HG03565 (cell line): ENCODE data around the gene EXT2.

Experiments
- ATAC-seq: cut with Tn5 transposase; IDR thresholded peaks from one replicate; pipeline ENCODE4 v1.9.1; 2021; ENCODE audit warnings: mild to moderate bottlenecking, moderate library complexity; ENCODE audit not compliant: unreplicated experiment

Gene EXT2

DNA sequence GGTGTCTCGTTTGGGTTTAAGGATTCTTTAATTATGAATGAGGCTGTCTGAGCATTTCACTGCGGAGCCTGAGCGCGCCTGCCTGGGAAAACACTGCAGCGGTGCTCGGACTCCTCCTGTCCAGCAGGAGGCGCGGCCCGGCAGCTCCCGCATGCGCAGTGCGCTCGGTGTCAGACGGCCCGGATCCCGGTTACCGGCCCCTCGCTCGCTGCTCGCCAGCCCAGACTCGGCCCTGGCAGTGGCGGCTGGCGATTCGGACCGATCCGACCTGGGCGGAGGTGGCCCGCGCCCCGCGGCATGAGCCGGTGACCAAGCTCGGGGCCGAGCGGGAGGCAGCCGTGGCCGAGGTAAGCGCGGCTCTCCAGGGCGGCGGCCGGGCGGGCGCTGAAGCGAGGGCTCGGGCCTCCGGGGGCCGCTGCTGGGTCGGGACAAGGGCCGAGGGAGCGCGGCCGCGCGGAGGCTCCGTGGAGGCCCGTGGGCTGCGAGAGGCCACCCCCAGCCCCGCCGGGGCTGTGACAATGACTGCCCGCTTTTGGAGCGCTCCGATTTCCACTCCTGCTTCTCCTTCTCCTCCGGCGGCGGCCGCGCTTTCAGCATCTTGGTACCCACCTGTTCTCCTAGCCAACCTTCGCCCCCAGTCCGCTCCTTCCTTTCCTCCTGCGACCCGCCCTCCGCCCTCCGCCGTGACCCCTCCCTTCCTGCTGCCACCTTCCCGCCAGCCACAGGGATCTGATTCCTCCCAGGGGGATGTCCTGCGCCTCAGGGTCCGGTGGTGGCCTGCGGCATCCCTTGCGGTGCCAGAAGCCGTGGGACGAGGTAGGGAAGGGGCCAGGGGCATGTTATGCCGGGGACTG is at the start of gene EXT2:
TSS of gene EXT2 (plus strand) at position 173 of the 854 bp plus-strand sequence. CDS start 12,035 bp downstream, outside the sequence.
- peak; percentile 90 for ATAC-seq

DNA sequence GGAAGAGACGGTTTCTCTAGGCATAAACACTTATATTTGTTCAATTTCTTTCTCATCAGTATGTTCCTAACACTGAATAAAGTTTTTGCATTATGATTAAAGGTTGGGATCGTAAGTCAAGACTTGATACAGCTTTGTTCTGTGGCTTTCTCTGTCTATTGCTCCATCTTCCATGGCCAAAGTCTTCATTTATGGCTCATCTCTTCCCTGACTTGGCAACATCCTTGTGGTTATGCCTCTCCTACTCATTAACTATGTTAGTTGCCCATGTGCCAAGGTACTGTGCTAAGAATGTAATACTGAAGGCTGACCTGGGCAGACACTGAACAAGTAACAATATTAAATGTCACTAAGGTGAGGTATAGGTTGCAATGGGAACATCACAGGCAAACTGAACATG is 49.3 kb upstream of the EXT2 start:
- no peak for ATAC-seq

GRCh38 chr11:44047298-44047697 is 48.2 kb upstream of the EXT2 start:
- no peak for ATAC-seq

GRCh38 chr11:44047931-44048431 is 47.5 kb upstream of the EXT2 start, which contains the start of gene ACCSL:
Gene ACCSL, plus strand, starts transcription at chr11:44047981. Its CDS starts 56 bp downstream, at chr11:44048037.
- ATAC-seq = no peak

DNA sequence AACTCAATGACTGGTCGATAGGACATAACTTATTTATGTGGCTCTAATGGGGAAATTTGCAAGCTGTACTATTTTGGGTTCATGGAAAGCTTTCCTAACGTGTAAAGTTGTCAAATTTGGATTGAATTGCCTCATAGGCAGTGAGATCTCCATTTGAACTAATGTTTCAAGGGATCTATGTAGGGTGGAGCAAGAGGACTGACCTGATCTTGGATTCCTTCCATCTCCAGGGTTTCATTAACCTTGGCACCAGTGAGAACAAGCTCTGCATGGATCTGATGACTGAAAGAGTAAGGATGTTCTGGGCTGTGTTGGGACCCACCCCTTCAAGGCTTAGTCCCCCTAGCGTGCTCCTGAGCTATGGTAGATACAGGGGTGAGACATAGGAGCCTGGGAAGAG is 45.6 kb upstream of the EXT2 start:
- ATAC-seq = no peak

GRCh38 chr11:44051171-44051570 is 44.3 kb upstream of the EXT2 start:
- no peak for ATAC-seq

DNA sequence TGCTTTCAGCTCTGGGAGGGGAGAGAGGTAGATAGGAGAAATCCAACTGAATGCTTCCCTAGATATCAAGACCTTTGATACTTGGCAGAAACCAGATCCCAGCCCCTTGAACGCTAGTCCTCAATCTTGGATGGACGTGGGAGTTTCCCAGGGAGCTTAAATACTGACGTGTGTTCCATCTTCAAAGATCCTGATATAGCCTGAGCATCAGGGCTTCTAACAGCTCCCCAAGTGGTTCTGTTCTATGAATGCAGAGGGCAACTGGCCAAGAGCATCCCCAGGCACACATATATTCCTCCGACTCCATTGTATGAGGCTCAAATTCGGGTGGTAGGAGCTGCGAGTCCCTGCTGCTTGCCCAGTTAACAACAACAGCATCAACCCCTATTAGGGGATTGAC is 38.1 kb upstream of the EXT2 start:
- ATAC-seq = no peak

GRCh38 chr11:44058275-44058674 is 37.2 kb upstream of the EXT2 start:
- no peak for ATAC-seq

GRCh38 chr11:44065161-44065661 is 30.3 kb upstream of the EXT2 start:
- no peak for ATAC-seq

DNA sequence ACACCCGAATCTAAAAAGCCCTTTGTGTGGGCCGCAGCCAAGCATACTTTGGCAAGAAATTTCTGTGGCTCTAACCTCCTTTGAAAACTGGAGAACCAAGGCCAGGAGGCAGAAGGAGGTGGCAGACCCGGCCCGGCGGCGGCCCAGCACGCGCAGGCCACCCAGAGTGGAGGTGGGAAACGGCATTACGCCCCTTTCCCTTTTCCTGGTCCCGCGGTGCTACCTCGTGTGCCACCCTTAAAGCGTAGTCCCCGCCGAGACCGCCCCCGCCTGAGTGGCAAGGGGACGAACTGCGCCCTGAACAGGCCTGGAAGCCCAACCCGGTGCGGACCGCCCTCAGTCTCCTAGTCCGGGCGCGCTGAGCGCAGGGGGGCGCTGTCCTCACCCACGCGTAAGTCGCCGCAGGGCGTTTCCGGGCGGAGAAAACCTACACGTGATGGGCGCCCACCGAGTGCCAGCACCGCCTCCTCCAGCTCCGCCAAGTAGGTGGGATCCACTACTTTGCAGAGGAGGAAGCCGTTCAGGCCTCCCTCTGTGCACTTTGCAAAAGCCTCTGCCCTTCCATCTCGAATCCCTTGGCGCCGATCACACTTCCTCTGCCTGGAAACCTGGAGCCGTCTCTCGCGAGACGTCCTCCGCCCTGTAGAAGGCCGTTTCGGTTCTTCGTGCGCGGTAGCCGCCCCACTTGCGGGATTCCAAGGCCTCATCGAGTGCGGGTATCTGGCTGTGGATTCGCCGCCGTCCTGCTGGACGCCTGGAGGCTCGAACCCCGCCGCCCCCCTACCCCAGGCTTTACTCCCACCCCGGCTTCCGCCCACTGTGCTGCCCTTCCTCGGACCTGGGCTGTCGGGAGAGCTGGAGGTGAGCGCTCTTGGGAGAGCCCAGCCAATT is 29.4 kb upstream of the EXT2 start, which contains the start of gene ACCS:
TSS of gene ACCS (plus strand) at position 430 of the 891 bp plus-strand sequence. CDS start 1,358 bp downstream, outside the sequence.
- ATAC-seq = peak; percentile 93

- no peak for ATAC-seq
Observed at GRCh38 chr11:44066732-44067141, 28.7 kb upstream of the EXT2 start.

- no peak for ATAC-seq
Observed at GRCh38 chr11:44067266-44067665, 28.2 kb upstream of the EXT2 start.

DNA sequence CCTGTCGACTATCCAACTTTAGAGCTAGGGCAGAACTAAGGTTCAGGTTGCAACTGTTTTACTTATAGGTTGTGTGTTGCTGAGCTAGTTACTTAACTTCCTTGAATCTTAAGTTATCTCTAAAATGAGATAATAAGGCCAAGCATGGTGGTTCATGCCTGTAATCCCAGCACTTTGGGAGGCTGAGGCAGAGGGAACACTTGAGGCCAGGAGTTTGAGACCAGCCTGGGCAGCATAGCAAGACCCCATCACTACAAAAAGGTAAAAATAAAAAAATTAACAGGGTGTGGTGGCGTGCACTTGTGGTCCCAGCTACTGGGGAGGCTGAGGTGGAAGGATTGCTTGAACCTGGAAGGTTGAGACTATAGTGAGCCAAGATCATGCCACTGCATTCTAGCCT is 27.3 kb upstream of the EXT2 start:
- ATAC-seq = no peak

- no peak for ATAC-seq
Observed at GRCh38 chr11:44071157-44071556, 24.3 kb upstream of the EXT2 start.

DNA sequence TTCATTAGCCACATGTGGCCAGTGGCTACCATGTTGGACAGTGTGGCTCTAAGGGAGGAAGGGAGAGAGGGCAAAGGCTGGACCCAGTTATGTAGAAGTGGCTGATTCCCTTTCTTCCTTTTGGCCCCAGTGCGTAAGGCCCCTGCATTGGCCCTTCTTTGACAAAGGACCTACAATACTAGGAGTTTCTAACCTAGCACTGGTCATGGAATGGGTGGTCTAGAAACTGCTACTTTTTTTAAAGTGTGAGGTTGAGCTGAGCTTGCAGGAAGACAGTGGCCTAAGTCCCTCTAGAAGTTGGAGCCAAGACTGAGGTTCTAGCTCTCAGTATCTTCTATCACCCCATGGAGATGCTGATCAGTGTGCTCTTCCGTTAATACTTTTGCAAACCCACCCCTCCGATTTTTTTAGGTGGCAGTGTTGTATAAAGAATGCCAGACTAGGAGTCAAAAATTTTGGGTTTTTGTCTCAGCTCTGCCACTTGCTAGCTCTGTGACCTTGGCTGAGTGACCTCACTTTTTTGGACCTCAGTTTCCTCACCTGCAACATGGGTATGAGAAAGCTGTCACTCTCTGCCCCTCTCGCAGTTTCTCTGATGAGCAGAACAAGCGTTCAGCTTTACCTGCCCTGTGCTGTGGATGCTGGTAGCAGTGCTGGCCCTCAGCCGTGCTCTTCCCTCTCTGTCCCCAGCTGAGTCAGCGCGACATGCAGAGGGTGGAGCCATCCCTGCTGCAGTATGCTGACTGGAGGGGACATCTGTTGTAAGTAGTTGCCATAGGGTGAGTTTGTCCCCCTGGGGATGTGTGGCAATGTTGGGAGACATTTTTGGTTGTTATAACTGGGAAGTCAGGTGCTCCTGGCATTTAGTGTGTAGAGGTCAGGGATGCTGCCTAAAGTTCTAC is 22.5 kb upstream of the EXT2 start:
- ATAC-seq = no peak

DNA sequence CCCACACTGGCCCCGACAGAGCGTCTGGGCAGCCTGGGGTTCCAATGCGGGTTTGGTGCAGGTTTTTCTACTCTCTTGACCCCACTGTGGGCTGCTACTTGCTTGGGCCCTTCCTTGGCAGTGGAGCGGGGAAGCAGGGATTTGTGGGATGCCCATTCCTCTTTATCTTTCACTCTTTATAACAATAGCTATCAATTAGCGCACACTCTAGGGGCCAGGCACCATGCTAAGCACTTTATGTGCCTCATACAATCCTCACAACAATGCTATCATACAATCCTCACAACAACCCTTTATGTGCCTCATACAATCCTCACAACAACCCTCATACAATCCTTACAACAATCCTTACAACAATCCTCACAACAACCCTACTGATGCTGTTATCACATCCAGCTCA is 16.7 kb upstream of the EXT2 start:
- no peak for ATAC-seq

DNA sequence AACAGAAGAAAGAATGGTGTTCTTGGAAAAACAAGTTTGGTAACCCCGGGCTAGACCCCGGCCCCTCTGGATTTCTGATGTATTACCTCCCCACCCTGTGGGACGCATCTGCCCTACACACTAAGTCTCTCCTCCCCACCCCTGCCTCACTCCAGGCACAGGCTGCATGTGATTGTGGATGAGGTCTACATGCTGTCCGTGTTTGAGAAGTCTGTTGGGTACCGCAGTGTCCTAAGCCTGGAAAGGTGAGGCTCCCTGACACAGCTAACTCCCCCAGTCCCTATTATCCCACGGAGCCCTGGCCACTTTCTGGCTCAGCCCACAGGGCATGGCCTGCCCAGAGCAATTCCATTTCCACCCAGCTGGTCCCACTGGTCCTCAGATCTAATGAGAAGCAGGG is 16.1 kb upstream of the EXT2 start:
- ATAC-seq = no peak

DNA sequence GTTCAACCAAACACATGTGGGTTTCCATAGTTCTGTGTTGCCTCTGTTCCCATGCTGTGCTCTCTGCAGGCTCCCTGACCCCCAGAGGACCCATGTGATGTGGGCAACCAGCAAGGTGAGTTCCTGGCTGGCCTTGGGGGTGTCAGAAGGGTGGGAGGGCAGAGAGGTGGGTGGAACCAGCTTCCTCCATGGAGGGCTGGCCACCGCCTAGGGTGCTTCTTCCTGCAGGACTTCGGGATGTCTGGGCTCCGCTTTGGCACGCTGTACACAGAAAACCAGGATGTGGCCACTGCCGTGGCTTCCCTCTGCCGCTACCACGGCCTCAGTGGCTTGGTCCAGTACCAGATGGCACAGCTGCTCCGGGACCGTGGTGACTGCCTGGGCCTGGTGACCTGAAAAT is 14.5 kb upstream of the EXT2 start:
- ATAC-seq = no peak

- no peak for ATAC-seq
Observed at GRCh38 chr11:44082645-44083044, 12.8 kb upstream of the EXT2 start.

DNA sequence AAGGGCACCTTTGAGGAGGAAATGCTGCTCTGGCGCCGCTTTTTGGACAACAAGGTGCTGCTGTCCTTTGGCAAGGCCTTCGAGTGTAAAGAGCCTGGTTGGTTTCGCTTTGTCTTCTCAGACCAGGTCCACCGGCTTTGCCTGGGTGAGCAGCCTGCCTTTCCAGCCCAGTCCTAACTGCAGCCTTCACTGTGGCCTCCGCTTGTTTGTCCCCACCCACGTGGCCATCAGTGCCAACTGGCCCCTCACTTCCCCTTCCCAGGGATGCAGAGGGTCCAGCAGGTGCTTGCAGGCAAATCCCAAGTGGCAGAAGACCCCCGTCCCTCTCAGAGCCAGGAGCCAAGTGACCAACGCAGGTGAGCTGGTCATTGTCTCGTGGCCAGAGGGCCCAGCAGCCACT is 12.0 kb upstream of the EXT2 start:
- no peak for ATAC-seq
